ENCODE measurements around the gene INF2. TPM values are rescaled to one million over a fixed set of nuclear protein-coding genes. Genes with fewer than 3 reads are reported as not detected.
A peak's percentile ranks its signal among the peaks of the same experiment; 100 is the strongest.
"Not testable (repeated sequence)": the region's sequence is repeated elsewhere in the genome, so short reads cannot be mapped to it uniquely, and the experiment has no call there.

Gene INF2
- total RNA-seq, 1 donor from 2014 or later = 93.8 TPM

- no peak for DNase-seq (ENCODE audit: low spot score)
- intact Hi-C loops (cut with micrococcal nuclease) = no loop called here
- Mint-ChIP-seq H3K4me3 (ENCODE audit: low read depth) (no peak overlapping the region), H3K27ac (no peak overlapping the region), H3K27me3 (ENCODE audit: low read depth) (no peaks in the 10 kb centered on the region), H3K36me3 (ENCODE audit: low read depth) (peaks cover 8% of the 10 kb centered on the region), H3K9me3 (no peaks in the 10 kb centered on the region), H3K4me1 (ENCODE audit: low read depth) (peaks cover 12% of the 10 kb centered on the region)
Measured at GRCh38 chr14:104749111-104749649, 59.8 kb downstream of the INF2 start.

GRCh38 chr14:104750056-104750752 is 60.8 kb downstream of the INF2 start:
- no peaks in the 10 kb centered on the region for H3K27me3 Mint-ChIP-seq (ENCODE audit: low read depth)
- H3K4me1 Mint-ChIP-seq (ENCODE audit: low read depth) = peaks cover 20% of the 10 kb centered on the region
- H3K36me3 Mint-ChIP-seq (ENCODE audit: low read depth) = peaks cover 9% of the 10 kb centered on the region
- H3K4me3 Mint-ChIP-seq (ENCODE audit: low read depth) = no peak overlapping the region
- no peak overlapping the region for H3K27ac Mint-ChIP-seq
- DNase-seq (ENCODE audit: low spot score) = no peak
- H3K9me3 Mint-ChIP-seq = no peaks in the 10 kb centered on the region
- intact Hi-C loops (cut with micrococcal nuclease) = loop anchor here (5.0 to 10.0 kb wide), 2 partner anchors 77 to 275 kb away; partner anchors contain the start of gene CDCA4

- not testable (repeated sequence) for H3K27ac Mint-ChIP-seq; H3K36me3 Mint-ChIP-seq (ENCODE audit: low read depth); H3K4me3 Mint-ChIP-seq (ENCODE audit: low read depth); H3K9me3 Mint-ChIP-seq; H3K27me3 Mint-ChIP-seq (ENCODE audit: low read depth); DNase-seq (ENCODE audit: low spot score)
- intact Hi-C loops (cut with micrococcal nuclease) = loop anchor here (5.0 to 10.0 kb wide), 2 partner anchors 77 to 274 kb away; partner anchors contain the start of gene CDCA4
- H3K4me1 Mint-ChIP-seq (ENCODE audit: low read depth) = peaks cover 21% of the 10 kb centered on the region
Measured at GRCh38 chr14:104750753-104751057, 61.3 kb downstream of the INF2 start.

- Mint-ChIP-seq H3K4me3 (ENCODE audit: low read depth) (peak overlapping the region; percentile 88), H3K4me1 (ENCODE audit: low read depth) (peaks cover 18% of the 10 kb centered on the region)
Measured at GRCh38 chr14:104751539-104752422, 62.4 kb downstream of the INF2 start.

GRCh38 chr14:104752423-104752734 is 63.0 kb downstream of the INF2 start:
- Mint-ChIP-seq H3K27me3 (ENCODE audit: low read depth) (no peaks in the 10 kb centered on the region), H3K27ac (peak overlapping the region; percentile 89), H3K4me1 (ENCODE audit: low read depth) (peaks cover 22% of the 10 kb centered on the region), H3K36me3 (ENCODE audit: low read depth) (peaks cover 22% of the 10 kb centered on the region), H3K4me3 (ENCODE audit: low read depth) (peak overlapping the region; percentile 88), H3K9me3 (no peaks in the 10 kb centered on the region)
- DNase-seq (ENCODE audit: low spot score) = no peak
- intact Hi-C loops (cut with micrococcal nuclease) = loop anchor here (2.0 to 10.0 kb wide), 5 partner anchors 16 to 272 kb away; partner anchors contain the start of genes ADSS1, AKT1 and CDCA4

More at GRCh38 chr14:104751539-104752422, 62.4 kb downstream of the INF2 start:
- no peaks in the 10 kb centered on the region for H3K27me3 Mint-ChIP-seq (ENCODE audit: low read depth)
- no peak for DNase-seq (ENCODE audit: low spot score)
- intact Hi-C loops (cut with micrococcal nuclease) = loop anchor here (2.0 to 10.0 kb wide), 5 partner anchors 17 to 273 kb away; partner anchors contain the start of genes ADSS1, AKT1 and CDCA4
- no peaks in the 10 kb centered on the region for H3K9me3 Mint-ChIP-seq
- H3K36me3 Mint-ChIP-seq (ENCODE audit: low read depth) = peaks cover 18% of the 10 kb centered on the region
- H3K27ac Mint-ChIP-seq = peak overlapping the region; percentile 89

- intact Hi-C loops (cut with micrococcal nuclease) = loop anchor here (2.0 to 10.0 kb wide), 5 partner anchors 16 to 272 kb away; partner anchors contain the start of genes ADSS1, AKT1 and CDCA4
- peaks cover 22% of the 10 kb centered on the region for H3K36me3 Mint-ChIP-seq (ENCODE audit: low read depth)
Measured at GRCh38 chr14:104752735-104753527, 63.5 kb downstream of the INF2 start, which contains the start of gene SIVA1. Gene SIVA1, plus strand, starts transcription at chr14:104753147. Its CDS starts 55 bp downstream, at chr14:104753202.

GRCh38 chr14:104753528-104754212 is 64.3 kb downstream of the INF2 start:
- Mint-ChIP-seq H3K27ac (peak overlapping the region; percentile 77), H3K4me1 (ENCODE audit: low read depth) (peaks cover 22% of the 10 kb centered on the region), H3K27me3 (ENCODE audit: low read depth) (no peaks in the 10 kb centered on the region), H3K4me3 (ENCODE audit: low read depth) (peak overlapping the region; percentile 88), H3K9me3 (no peaks in the 10 kb centered on the region), H3K36me3 (ENCODE audit: low read depth) (peaks cover 28% of the 10 kb centered on the region)
- no peak for DNase-seq (ENCODE audit: low spot score)
- intact Hi-C loops (cut with micrococcal nuclease) = loop anchor here (2.0 to 10.0 kb wide), 5 partner anchors 15 to 271 kb away; partner anchors contain the start of genes ADSS1, AKT1 and CDCA4

More at GRCh38 chr14:104752735-104753527, 63.5 kb downstream of the INF2 start, which contains the start of gene SIVA1:
- no peaks in the 10 kb centered on the region for H3K9me3 Mint-ChIP-seq
- H3K4me3 Mint-ChIP-seq (ENCODE audit: low read depth) = peak within 1 kb of the TSS; percentile 88
- H3K4me1 Mint-ChIP-seq (ENCODE audit: low read depth) = peaks cover 22% of the 10 kb centered on the region
- peak; percentile 100 for DNase-seq (ENCODE audit: low spot score)
- peak within 1 kb of the TSS; percentile 89 for H3K27ac Mint-ChIP-seq
- no peaks in the 10 kb centered on the region for H3K27me3 Mint-ChIP-seq (ENCODE audit: low read depth)

- peaks cover 34% of the 10 kb centered on the region for H3K36me3 Mint-ChIP-seq (ENCODE audit: low read depth)
- no peaks in the 10 kb centered on the region for H3K27me3 Mint-ChIP-seq (ENCODE audit: low read depth)
- intact Hi-C loops (cut with micrococcal nuclease) = loop anchor here (5.0 to 10.0 kb wide), 2 partner anchors 73 to 270 kb away; partner anchors contain the start of gene CDCA4
- DNase-seq (ENCODE audit: low spot score) = no peak
- H3K27ac Mint-ChIP-seq = peak overlapping the region; percentile 77
- peak overlapping the region; percentile 88 for H3K4me3 Mint-ChIP-seq (ENCODE audit: low read depth)
- H3K4me1 Mint-ChIP-seq (ENCODE audit: low read depth) = peaks cover 22% of the 10 kb centered on the region
- no peaks in the 10 kb centered on the region for H3K9me3 Mint-ChIP-seq
Measured at GRCh38 chr14:104754213-104754851, 64.9 kb downstream of the INF2 start.

- no peaks in the 10 kb centered on the region for H3K27me3 Mint-ChIP-seq (ENCODE audit: low read depth)
- H3K4me1 Mint-ChIP-seq (ENCODE audit: low read depth) = peaks cover 22% of the 10 kb centered on the region
- intact Hi-C loops (cut with micrococcal nuclease) = loop anchor here (10.0 kb wide), 1 partner anchor 269 kb away; the partner anchor contains the start of gene CDCA4
- no peak for DNase-seq (ENCODE audit: low spot score)
- peaks cover 42% of the 10 kb centered on the region for H3K36me3 Mint-ChIP-seq (ENCODE audit: low read depth)
- H3K27ac Mint-ChIP-seq = no peak overlapping the region
- H3K9me3 Mint-ChIP-seq = no peaks in the 10 kb centered on the region
- H3K4me3 Mint-ChIP-seq (ENCODE audit: low read depth) = no peak overlapping the region
Measured at GRCh38 chr14:104755621-104756020, 66.2 kb downstream of the INF2 start.

GRCh38 chr14:104756477-104757237 is 67.2 kb downstream of the INF2 start:
- H3K4me1 Mint-ChIP-seq (ENCODE audit: low read depth) = peaks cover 22% of the 10 kb centered on the region
- no peak for DNase-seq (ENCODE audit: low spot score)

More at GRCh38 chr14:104756477-104757237, 67.2 kb downstream of the INF2 start:
- no peaks in the 10 kb centered on the region for H3K9me3 Mint-ChIP-seq
- H3K36me3 Mint-ChIP-seq (ENCODE audit: low read depth) = peaks cover 42% of the 10 kb centered on the region
- intact Hi-C loops (cut with micrococcal nuclease) = loop anchor here (10.0 kb wide), 1 partner anchor 268 kb away; the partner anchor contains the start of gene CDCA4
- peak overlapping the region; percentile 43 for H3K27ac Mint-ChIP-seq
- H3K27me3 Mint-ChIP-seq (ENCODE audit: low read depth) = no peaks in the 10 kb centered on the region
- no peak overlapping the region for H3K4me3 Mint-ChIP-seq (ENCODE audit: low read depth)

Measured in activated T-helper 2 cell treated with anti-CD3 and anti-CD28 coated beads, Interferon-gamma antibody, Interleukin-2, Interleukin-4, amounts not matched to agents 10 μg/mL and 5 μg/mL and 100 μg/mL, durations not matched to agents 14 hours and 24 hours and 36 hours (primary cell).